Activated CD8-positive, alpha-beta T cell treated with anti-CD3 and anti-CD28 coated beads for 36 hours (primary cell): Measurements from ENCODE around the gene WARS2. TPM values are rescaled to one million over a fixed set of nuclear protein-coding genes. Genes with fewer than 3 reads are reported as not detected.

Source experiments
- ATAC-seq: fragments of 200-7000 bp; cut with Tn5 transposase; one replicate; pipeline ENCODE4 v1.10.0; 2021; ENCODE audit warnings: mild to moderate bottlenecking, moderate library complexity
- CTCF ChIA-PET: fragments of 350-600 bp; sonication (Branson Sonifier 250); formaldehyde crosslinking; loops from one replicate; lab custom pipeline; 2021; ENCODE audit warnings: antibody characterized with exemption; lab: Charles Lee
- POLR2A ChIA-PET: fragments of 350-600 bp; sonication (Branson Sonifier 250); formaldehyde crosslinking; loops from one replicate; lab custom pipeline; 2021; ENCODE audit warnings: antibody characterized with exemption; lab: Charles Lee
- DNase-seq: peaks from one replicate; pipeline ENCODE4 v3.0.0-alpha.2; 2020
- H3K27ac Mint-ChIP-seq: one replicate; pipeline ENCODE4 v1.8.0; 2021; ENCODE audit warnings: mild to moderate bottlenecking, mixed read lengths
- H3K27me3 Mint-ChIP-seq: one replicate; pipeline ENCODE4 v1.8.0; 2021; ENCODE audit warnings: mixed read lengths
- H3K36me3 Mint-ChIP-seq: one replicate; pipeline ENCODE4 v1.8.0; 2021; ENCODE audit warnings: low read depth, mixed read lengths
- H3K4me1 Mint-ChIP-seq: one replicate; pipeline ENCODE4 v1.8.0; 2021; ENCODE audit warnings: low read depth, mixed read lengths
- H3K4me3 Mint-ChIP-seq: one replicate; pipeline ENCODE4 v1.8.0; 2021; ENCODE audit warnings: mild to moderate bottlenecking, moderate library complexity, mixed read lengths
- H3K9me3 Mint-ChIP-seq: one replicate; pipeline ENCODE4 v1.8.0; 2021; ENCODE audit warnings: mixed read lengths
- CTCF ChIP-seq: fragments of 200-600 bp; IDR thresholded peaks from one replicate; pipeline ENCODE4 v1.8.0; 2022; ENCODE audit warnings: antibody characterized with exemption, mild to moderate bottlenecking
- intact Hi-C: fragments of 100-400 bp; cut with micrococcal nuclease; formaldehyde crosslinking; loops from one replicate; pipeline ENCODE4 v1.10.0; 2022
- total RNA-seq, 2 experiments: library from RNA; stranded (reverse); gene quantifications; one replicate each; pipeline ENCODE4 v1.2.3, GENCODE V29; 2021

Gene WARS2
- total RNA-seq, 2 experiments from 2014 or later: 22.3 to 23.7 TPM

- no peak for TF ChIP-seq CTCF
- H3K27ac Mint-ChIP-seq: no peak overlapping the region
- CTCF ChIA-PET: no interaction called here
- POLR2A ChIA-PET: no interaction called here
- DNase-seq: no peak
- H3K4me1 Mint-ChIP-seq: no peaks in the 10 kb centered on the region
- peaks cover 20% of the 10 kb centered on the region for H3K9me3 Mint-ChIP-seq
- intact Hi-C loops: no loop called here
- ATAC-seq: no peak
- H3K4me3 Mint-ChIP-seq: no peak overlapping the region
- no peaks in the 10 kb centered on the region for H3K27me3 Mint-ChIP-seq
- peaks cover 42% of the 10 kb centered on the region for H3K36me3 Mint-ChIP-seq
Observed at GRCh38 chr1:119115311-119115710, 25.1 kb downstream of the WARS2 start.

GRCh38 chr1:119114786-119115185 is 25.7 kb downstream of the WARS2 start:
- Mint-ChIP-seq H3K27me3 (no peaks in the 10 kb centered on the region), H3K36me3 (peaks cover 36% of the 10 kb centered on the region), H3K27ac (no peak overlapping the region), H3K4me1 (no peaks in the 10 kb centered on the region), H3K9me3 (peaks cover 17% of the 10 kb centered on the region), H3K4me3 (no peak overlapping the region)
- POLR2A ChIA-PET: no interaction called here
- CTCF ChIA-PET: no interaction called here
- no peak for TF ChIP-seq CTCF
- no peak for ATAC-seq
- DNase-seq: no peak
- intact Hi-C loops: no loop called here

DNA sequence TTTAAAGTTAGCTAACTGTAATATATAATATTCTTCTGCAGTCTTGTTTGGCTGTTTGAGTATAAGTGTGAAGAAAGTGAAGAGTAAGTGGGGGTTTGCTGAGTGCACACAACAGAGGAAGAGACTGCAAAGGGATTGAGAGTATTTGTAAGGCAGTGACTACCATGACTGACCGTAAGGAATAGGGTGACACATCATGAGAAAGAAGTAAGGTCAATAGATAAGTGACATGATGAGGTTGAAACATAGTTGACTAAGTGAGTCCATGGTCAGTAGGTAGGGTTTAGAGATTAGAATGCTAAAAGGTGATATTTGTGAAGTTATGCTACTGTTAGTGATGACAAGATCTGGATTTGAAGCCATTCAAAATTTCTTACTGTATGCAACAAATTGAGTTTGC is 27.7 kb downstream of the WARS2 start:
- no peaks in the 10 kb centered on the region for H3K27me3 Mint-ChIP-seq
- intact Hi-C loops: no loop called here
- no peak overlapping the region for H3K27ac Mint-ChIP-seq
- POLR2A ChIA-PET: no interaction called here
- CTCF ChIA-PET: no interaction called here
- H3K4me3 Mint-ChIP-seq: no peak overlapping the region
- peaks cover 7% of the 10 kb centered on the region for H3K9me3 Mint-ChIP-seq
- DNase-seq (no peak), ATAC-seq (no peak)
- no peaks in the 10 kb centered on the region for H3K4me1 Mint-ChIP-seq
- no peak for TF ChIP-seq CTCF
- H3K36me3 Mint-ChIP-seq: peaks cover 25% of the 10 kb centered on the region

- CTCF ChIA-PET: no interaction called here
- H3K9me3 Mint-ChIP-seq: peaks cover 10% of the 10 kb centered on the region
- ATAC-seq (no peak), DNase-seq (no peak)
- intact Hi-C loops: no loop called here
- no peaks in the 10 kb centered on the region for H3K27me3 Mint-ChIP-seq
- H3K27ac Mint-ChIP-seq: no peak overlapping the region
- POLR2A ChIA-PET: no interaction called here
- TF ChIP-seq CTCF: no peak
- no peaks in the 10 kb centered on the region for H3K4me1 Mint-ChIP-seq
- peaks cover 26% of the 10 kb centered on the region for H3K36me3 Mint-ChIP-seq
- no peak overlapping the region for H3K4me3 Mint-ChIP-seq
Observed at GRCh38 chr1:119112244-119112643, 28.2 kb downstream of the WARS2 start.

GRCh38 chr1:119108988-119109387 is 31.5 kb downstream of the WARS2 start:
- Mint-ChIP-seq H3K4me1 (no peaks in the 10 kb centered on the region), H3K9me3 (peaks cover 25% of the 10 kb centered on the region), H3K27ac (no peak overlapping the region), H3K27me3 (no peaks in the 10 kb centered on the region), H3K4me3 (no peak overlapping the region), H3K36me3 (peaks cover 27% of the 10 kb centered on the region)
- no peak for TF ChIP-seq CTCF
- ChIA-PET CTCF (no interaction called here), POLR2A (no interaction called here)
- ATAC-seq: no peak
- intact Hi-C loops: no loop called here
- no peak for DNase-seq
